Mesenchymal stem cell (in vitro differentiated cells and primary cell): ENCODE data around the gene DMD.

Source experiments
- DNase-seq: peaks from one replicate; pipeline ENCODE4 v3.0.0-alpha.2; 2013
- H2AFZ ChIP-seq: one replicate; pipeline ENCODE4 v1.6.1; 2013; ENCODE audit warnings: low read depth, mild to moderate bottlenecking, control low read depth, inconsistent platforms, low read length, moderate library complexity
- H2AK5ac ChIP-seq: 2 replicates; pipeline ENCODE4 v1.6.1; 2013; ENCODE audit warnings: low read length, moderate library complexity, mild to moderate bottlenecking, inconsistent platforms; ENCODE audit not compliant: severe bottlenecking
- H2BK120ac ChIP-seq: one replicate; pipeline ENCODE4 v1.6.1; 2013; ENCODE audit warnings: low read depth, mild to moderate bottlenecking, inconsistent platforms, low read length, moderate library complexity
- H2BK12ac ChIP-seq, 2 experiments: one replicate each; pipeline ENCODE4 v1.6.1; 2013; ENCODE audit warnings: inconsistent platforms in 2 of 2, low read length in 2 of 2, mild to moderate bottlenecking in 2 of 2, moderate library complexity in 2 of 2, control low read depth in 1 of 2
- H2BK15ac ChIP-seq: one replicate; pipeline ENCODE4 v1.6.1; 2013; ENCODE audit warnings: mild to moderate bottlenecking, low read depth, inconsistent platforms; ENCODE audit not compliant: poor library complexity, severe bottlenecking
- H2BK5ac ChIP-seq: 2 replicates; pipeline ENCODE4 v1.6.1; 2013; ENCODE audit warnings: low read depth, mild to moderate bottlenecking, low read length, control low read depth, inconsistent platforms; ENCODE audit not compliant: poor library complexity, severe bottlenecking
- H3K14ac ChIP-seq, 2 experiments: one replicate each; pipeline ENCODE4 v1.6.1; 2013; ENCODE audit warnings: inconsistent platforms in 2 of 2, low read length in 2 of 2, control low read depth in 1 of 2, mild to moderate bottlenecking in 1 of 2, moderate library complexity in 1 of 2
- H3K18ac ChIP-seq, 2 experiments: one replicate each; pipeline ENCODE4 v1.6.1; 2013; ENCODE audit warnings: inconsistent platforms in 2 of 2, low read length in 2 of 2, control low read depth in 1 of 2, low read depth in 1 of 2, mild to moderate bottlenecking in 1 of 2
- H3K23ac ChIP-seq, 2 experiments: one replicate each; pipeline ENCODE4 v1.6.1; 2013; ENCODE audit warnings: inconsistent platforms in 2 of 2, low read length in 2 of 2, mild to moderate bottlenecking in 2 of 2, moderate library complexity in 2 of 2, control low read depth in 1 of 2
- H3K27ac ChIP-seq: 2 replicates; pipeline ENCODE4 v1.5.1; 2013; ENCODE audit warnings: mild to moderate bottlenecking, moderate library complexity, low read length, control low read depth, inconsistent platforms; ENCODE audit not compliant: poor library complexity, severe bottlenecking
- H3K27me3 ChIP-seq, 2 experiments: 2 replicates each; pipeline versions ENCODE4 v1.6.1 to v1.7.0; 2013; ENCODE audit warnings: low read length in 2 of 2, mild to moderate bottlenecking in 2 of 2, moderate library complexity in 2 of 2, control low read depth in 1 of 2, inconsistent platforms in 1 of 2; ENCODE audit not compliant: control insufficient read depth in 1 of 2, insufficient read depth in 1 of 2
- H3K36me3 ChIP-seq, 2 experiments: 2 replicates each; pipeline versions ENCODE4 v1.6.1 to v1.7.0; 2013; ENCODE audit warnings: low read length in 2 of 2, control low read depth in 1 of 2, inconsistent platforms in 1 of 2, low read depth in 1 of 2, mild to moderate bottlenecking in 1 of 2; ENCODE audit not compliant: insufficient read depth in 2 of 2, control insufficient read depth in 1 of 2
- H3K4ac ChIP-seq, 2 experiments: one replicate each; pipeline ENCODE4 v1.6.1; 2013; ENCODE audit warnings: inconsistent platforms in 2 of 2, low read length in 2 of 2, mild to moderate bottlenecking in 2 of 2, moderate library complexity in 2 of 2, control low read depth in 1 of 2, low read depth in 1 of 2
- H3K4me1 ChIP-seq: 2 replicates; pipeline ENCODE4 v1.6.1; 2013; ENCODE audit warnings: low read depth, low read length, control low read depth; ENCODE audit not compliant: control insufficient read depth, insufficient read depth
- H3K4me2 ChIP-seq: 2 replicates; pipeline ENCODE4 v1.6.1; 2013; ENCODE audit warnings: low read length, mild to moderate bottlenecking, inconsistent platforms; ENCODE audit not compliant: poor library complexity, severe bottlenecking
- H3K4me3 ChIP-seq, 2 experiments: 2 replicates each; pipeline versions ENCODE4 v1.5.1 to v1.7.0; 2013; ENCODE audit warnings: low read length in 2 of 2, mild to moderate bottlenecking in 2 of 2, control low read depth in 1 of 2, low read depth in 1 of 2; ENCODE audit not compliant: insufficient read depth in 1 of 2
- H3K79me1 ChIP-seq: replicated peaks from 2 replicates; pipeline ENCODE4 v1.6.1; 2013; ENCODE audit warnings: mild to moderate bottlenecking, control low read depth, low read length, inconsistent platforms; ENCODE audit not compliant: poor library complexity, severe bottlenecking
- H3K9ac ChIP-seq: 2 replicates; pipeline ENCODE4 v1.7.0; 2013; ENCODE audit warnings: mild to moderate bottlenecking, low read length, moderate library complexity
- H3K9me3 ChIP-seq: 2 replicates; pipeline ENCODE4 v1.7.0; 2013; ENCODE audit warnings: mild to moderate bottlenecking, low read length; ENCODE audit not compliant: control insufficient read depth
- H4K8ac ChIP-seq: one replicate; pipeline ENCODE4 v1.6.1; 2013; ENCODE audit warnings: inconsistent platforms, mild to moderate bottlenecking, low read length, moderate library complexity
- H4K91ac ChIP-seq: one replicate; pipeline ENCODE4 v1.6.1; 2013; ENCODE audit warnings: mild to moderate bottlenecking, low read length, inconsistent platforms
- WGBS: methylation state at CpG from one replicate; pipeline ENCODE4 v1.1.7; 2013; ENCODE audit warnings: mixed read lengths; 5-methylcytosine and 5-hydroxymethylcytosine counted together

Gene DMD

DNA sequence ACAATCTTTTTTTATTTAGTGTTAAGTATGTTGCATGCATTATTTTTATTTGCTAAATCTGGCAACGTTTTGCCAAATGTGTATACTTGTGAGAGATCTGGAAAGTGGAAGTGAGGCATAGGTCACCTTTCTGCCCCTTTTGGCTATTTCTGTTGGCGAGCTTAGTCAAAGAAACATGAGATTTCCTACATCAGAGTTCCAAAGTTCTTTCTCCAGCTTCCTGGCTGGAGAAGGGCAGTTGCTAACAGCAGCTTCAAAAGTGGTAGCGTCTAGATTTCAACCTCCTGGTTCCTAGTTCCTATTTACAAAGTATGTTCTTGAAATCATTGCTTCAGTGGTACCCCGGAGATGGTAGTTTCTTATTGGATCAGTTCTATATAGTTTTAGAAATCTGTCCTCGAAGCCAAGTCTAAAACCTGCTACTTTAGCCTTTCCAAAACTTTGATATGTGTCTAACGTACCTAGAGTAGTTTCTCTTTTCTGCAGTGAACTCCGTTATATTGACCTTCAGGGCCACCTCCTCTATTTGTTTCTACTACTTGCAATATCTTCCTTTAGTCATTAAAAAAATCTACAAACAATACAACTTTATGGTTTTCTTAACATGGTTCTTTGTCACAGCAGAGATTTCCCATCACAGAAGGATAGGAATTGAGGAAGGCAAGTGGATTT, 1683.8 kb downstream of the DMD start:
- H3K27me3 ChIP-seq: no peaks in the 10 kb centered on the region
- no peaks in the 10 kb centered on the region for H3K36me3 ChIP-seq
- no peak overlapping the region for H3K27ac ChIP-seq
- H2BK12ac ChIP-seq: no peak overlapping the region
- H3K4me1 ChIP-seq: no peaks in the 10 kb centered on the region
- H2BK120ac ChIP-seq: no peak overlapping the region
- no peak overlapping the region for H4K91ac ChIP-seq
- no peaks in the 10 kb centered on the region for H3K79me1 ChIP-seq
- WGBS: 72% methylated on average over 4 of the region's 7 CpGs
- no peak overlapping the region for H3K4me2 ChIP-seq
- H3K9me3 ChIP-seq: no peaks in the 10 kb centered on the region
- H3K9ac ChIP-seq: no peak overlapping the region
- no peak overlapping the region for H3K14ac ChIP-seq
- H4K8ac ChIP-seq: no peak overlapping the region
- no peak overlapping the region for H3K23ac ChIP-seq
- H2AFZ ChIP-seq: no peak overlapping the region
- no peak overlapping the region for H2BK5ac ChIP-seq
- H2AK5ac ChIP-seq: no peak overlapping the region
- DNase-seq: no peak
- H3K4me3 ChIP-seq: no peak overlapping the region
- H3K18ac ChIP-seq: no peak overlapping the region
- no peak overlapping the region for H2BK15ac ChIP-seq
- H3K4ac ChIP-seq: no peak overlapping the region

DNA sequence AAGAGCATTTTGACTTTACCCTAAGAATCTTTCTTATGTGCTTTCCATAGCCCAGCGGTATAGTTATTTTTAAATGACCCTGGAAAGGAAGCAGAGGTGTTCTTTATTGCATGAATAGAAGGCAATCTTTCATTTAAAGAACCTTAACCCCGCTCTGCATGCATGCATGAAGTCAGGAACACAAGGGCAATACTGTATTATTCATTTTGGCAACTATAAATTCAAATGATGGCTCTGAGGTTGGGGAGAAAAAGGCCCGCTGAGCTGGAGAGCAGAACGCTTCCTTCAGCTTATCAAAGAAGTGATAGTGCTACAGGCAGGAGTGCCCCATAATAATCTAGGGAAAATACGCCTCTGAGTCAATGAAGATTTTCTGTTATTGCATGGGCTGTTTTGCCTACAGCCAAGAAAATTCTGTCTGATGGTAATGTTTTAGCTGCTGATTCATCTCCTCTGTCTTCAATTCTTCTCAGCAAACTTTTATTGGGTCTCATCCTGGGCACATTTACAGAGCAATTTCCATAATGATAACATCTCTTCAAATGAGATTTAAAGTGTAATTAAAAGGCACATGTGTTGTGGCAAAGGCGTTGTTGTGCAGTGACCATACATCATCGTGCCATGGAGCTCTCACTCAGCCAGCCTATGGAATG, 1687.3 kb downstream of the DMD start:
- no peaks in the 10 kb centered on the region for H3K36me3 ChIP-seq
- no peak overlapping the region for H3K14ac ChIP-seq
- no peak overlapping the region for H2BK12ac ChIP-seq
- DNase-seq: no peak
- 87% methylated on average over 5 of the region's 7 CpGs for whole genome bisulfite sequencing
- no peaks in the 10 kb centered on the region for H3K4me1 ChIP-seq
- H2BK120ac ChIP-seq: no peak overlapping the region
- no peak overlapping the region for H4K8ac ChIP-seq
- no peak overlapping the region for H2AFZ ChIP-seq
- no peaks in the 10 kb centered on the region for H3K27me3 ChIP-seq
- no peak overlapping the region for H2BK5ac ChIP-seq
- no peak overlapping the region for H2AK5ac ChIP-seq
- no peaks in the 10 kb centered on the region for H3K9me3 ChIP-seq
- H3K4ac ChIP-seq: no peak overlapping the region
- no peak overlapping the region for H3K4me2 ChIP-seq
- H4K91ac ChIP-seq: no peak overlapping the region
- no peak overlapping the region for H3K18ac ChIP-seq
- H3K4me3 ChIP-seq: no peak overlapping the region
- H3K23ac ChIP-seq: no peak overlapping the region
- no peak overlapping the region for H2BK15ac ChIP-seq
- no peak overlapping the region for H3K27ac ChIP-seq
- H3K79me1 ChIP-seq: no peaks in the 10 kb centered on the region
- H3K9ac ChIP-seq: no peak overlapping the region

DNA sequence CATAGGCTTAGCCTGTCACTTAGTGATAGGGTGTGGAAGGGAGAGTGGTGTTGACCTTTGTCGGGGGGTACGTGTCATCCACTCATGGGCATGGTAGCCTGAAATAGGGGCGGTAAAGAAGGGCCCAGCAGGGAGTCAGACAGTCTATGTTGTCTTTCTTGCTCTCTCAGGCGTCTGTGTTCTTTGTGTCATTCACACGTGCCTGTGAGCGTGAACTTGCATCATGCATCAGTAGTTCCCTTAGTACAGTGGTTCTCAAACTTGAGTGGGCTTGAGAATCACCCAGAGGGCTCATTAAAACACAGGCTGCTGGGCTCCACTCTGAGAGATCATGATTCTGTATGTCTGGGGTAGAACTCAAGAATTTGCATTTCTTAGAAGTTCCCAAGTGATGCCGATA, 1688.6 kb downstream of the DMD start:
- no peak overlapping the region for H3K4me3 ChIP-seq
- H2BK12ac ChIP-seq: no peak overlapping the region
- no peak overlapping the region for H3K4me2 ChIP-seq
- WGBS: 97% methylated on average over 6 of the region's 7 CpGs
- no peak overlapping the region for H2BK120ac ChIP-seq
- no peaks in the 10 kb centered on the region for H3K36me3 ChIP-seq
- no peak overlapping the region for H3K23ac ChIP-seq
- H3K14ac ChIP-seq: no peak overlapping the region
- H3K27me3 ChIP-seq: no peaks in the 10 kb centered on the region
- no peaks in the 10 kb centered on the region for H3K4me1 ChIP-seq
- H3K18ac ChIP-seq: no peak overlapping the region
- no peak overlapping the region for H3K4ac ChIP-seq
- H2BK15ac ChIP-seq: no peak overlapping the region
- no peak overlapping the region for H4K91ac ChIP-seq
- no peaks in the 10 kb centered on the region for H3K9me3 ChIP-seq
- H2AFZ ChIP-seq: no peak overlapping the region
- no peak overlapping the region for H2AK5ac ChIP-seq
- H4K8ac ChIP-seq: no peak overlapping the region
- no peak for DNase-seq
- H3K27ac ChIP-seq: no peak overlapping the region
- no peak overlapping the region for H2BK5ac ChIP-seq
- H3K9ac ChIP-seq: no peak overlapping the region
- no peaks in the 10 kb centered on the region for H3K79me1 ChIP-seq

DNA sequence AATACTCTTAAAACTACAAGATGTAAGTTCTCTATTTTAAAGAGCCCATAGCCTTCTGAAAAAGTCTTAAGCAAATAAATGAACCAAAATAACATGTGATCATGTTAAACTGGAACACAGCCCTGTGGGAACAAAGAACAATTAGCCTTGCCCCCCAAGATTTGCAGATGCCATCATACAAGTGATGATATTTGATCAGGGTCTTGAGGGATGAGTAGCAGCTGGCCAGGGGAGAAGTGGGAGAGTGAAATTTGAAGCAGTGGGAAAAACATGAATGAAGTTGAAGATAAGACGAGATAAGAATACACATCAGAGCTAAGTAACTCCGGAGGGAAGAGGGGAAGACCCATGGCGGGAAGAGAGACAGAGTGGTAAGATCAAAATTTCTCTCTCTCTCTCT, 1689.4 kb downstream of the DMD start:
- Histone ChIP-seq H3K4me1 (no peaks in the 10 kb centered on the region), H3K27me3 (no peaks in the 10 kb centered on the region), H2BK5ac (no peak overlapping the region), H3K79me1 (no peaks in the 10 kb centered on the region), H4K8ac (no peak overlapping the region), H3K23ac (no peak overlapping the region), H2AK5ac (no peak overlapping the region), H3K14ac (no peak overlapping the region), H2AFZ (no peak overlapping the region), H3K36me3 (no peaks in the 10 kb centered on the region), H4K91ac (no peak overlapping the region), H3K4ac (no peak overlapping the region), H2BK120ac (no peak overlapping the region), H3K9me3 (no peaks in the 10 kb centered on the region), H3K9ac (no peak overlapping the region), H3K4me2 (no peak overlapping the region), H3K4me3 (no peak overlapping the region), H2BK12ac (no peak overlapping the region), H2BK15ac (no peak overlapping the region), H3K27ac (no peak overlapping the region), H3K18ac (no peak overlapping the region)
- WGBS: no CpG with 5 or more reads among the region's 3 CpGs
- DNase-seq: no peak
